ENCODE measurements around the gene DNM3. TPM values are rescaled to one million over a fixed set of nuclear protein-coding genes. Genes with fewer than 3 reads are reported as not detected.

The DNM3 gene
- total RNA-seq, 1 experiment from 2014 or later, result 2.7 TPM

DNA sequence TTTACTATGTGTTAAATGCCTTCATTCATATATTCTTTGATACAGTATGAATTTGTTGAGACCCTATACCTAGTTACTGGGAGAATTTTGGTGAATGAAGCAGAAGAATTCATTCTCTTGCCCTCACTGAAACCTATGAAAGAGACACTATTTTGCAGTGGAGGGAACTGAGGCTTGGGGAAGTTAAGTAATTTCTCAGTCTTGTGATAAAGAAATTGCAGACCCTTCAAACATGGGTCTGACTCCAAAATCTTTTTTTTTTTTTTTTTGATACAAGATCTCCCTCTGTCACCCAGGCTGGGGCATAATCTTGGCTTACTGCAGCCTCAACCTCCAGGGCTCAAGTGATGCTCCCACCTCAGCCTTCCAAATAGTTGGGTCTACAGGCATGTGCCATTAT lies 132.1 kb downstream of the DNM3 start:
- Histone ChIP-seq H4K91ac (ENCODE audit: insufficient read length, low read depth, low read length) (no peak overlapping the region), H4K8ac (replicated peaks; ENCODE audit: insufficient read length, low read depth, low read length) (no peak overlapping the region), H3K79me2 (ENCODE audit: insufficient read depth, low read length) (no peaks in the 10 kb centered on the region), H3K23me2 (ENCODE audit: insufficient read length, low read depth, low read length, poor library complexity, severe bottlenecking) (no peaks in the 10 kb centered on the region), H2AFZ (ENCODE audit: low read length) (no peak overlapping the region), H4K5ac (ENCODE audit: insufficient read length, low read depth, low read length) (no peak overlapping the region), H3K27me3 (ENCODE audit: insufficient read depth, low read length) (no peaks in the 10 kb centered on the region), H3K4me1 (ENCODE audit: insufficient read depth, low read length) (peaks cover 3% of the 10 kb centered on the region; the same call in 1 of the 2 replicates), H3T11ph (ENCODE audit: low read length) (no peak overlapping the region), H3K4ac (ENCODE audit: low read depth, low read length) (no peak overlapping the region), H3K9ac (ENCODE audit: extremely low read depth, insufficient read length, low read length) (no peak overlapping the region), H2AK5ac (ENCODE audit: insufficient read length, low read length) (no peak overlapping the region), H3K23ac (ENCODE audit: insufficient read length, low read depth, low read length) (no peak overlapping the region), H2BK12ac (ENCODE audit: insufficient read length, low read depth, low read length) (no peak overlapping the region), H3K56ac (ENCODE audit: insufficient read length, low read depth, low read length) (no peak overlapping the region), H3K27ac (ENCODE audit: insufficient read length, low read depth, low read length) (no peak overlapping the region), H3K18ac (ENCODE audit: insufficient read length, low read depth, low read length) (no peak overlapping the region), H2BK15ac (ENCODE audit: low read depth, low read length) (no peak overlapping the region), H2BK5ac (ENCODE audit: insufficient read length, low read length) (no peak overlapping the region), H2BK20ac (ENCODE audit: low read depth, low read length, poor library complexity, severe bottlenecking) (no peak overlapping the region), H3K9me3 (ENCODE audit: control insufficient read depth, low read depth, low read length) (no peaks in the 10 kb centered on the region), H3K79me1 (ENCODE audit: insufficient read depth, low read depth, low read length, poor library complexity, severe bottlenecking) (no peaks in the 10 kb centered on the region), H2BK120ac (ENCODE audit: low read depth, low read length, poor library complexity, severe bottlenecking) (no peak overlapping the region), H3K14ac (ENCODE audit: insufficient read depth, low read length) (no peak overlapping the region), H4K20me1 (ENCODE audit: control insufficient read depth, insufficient read depth, insufficient read length) (no peaks in the 10 kb centered on the region), H3K4me2 (ENCODE audit: insufficient read depth, insufficient read length, low read length) (no peak overlapping the region)
- Mint-ChIP-seq H3K4me3 (no peak overlapping the region), H3K36me3 (ENCODE audit: insufficient read depth in 1 of 3, low read depth in 3 of 3) (peaks cover 0 to 8% (median 3%) of the 10 kb centered on the region in 3 experiments; a peak in 2 of 7 replicates), H3K27ac (no peak overlapping the region), H3K4me1 (peaks cover 23 to 34% of the 10 kb centered on the region in 2 experiments), H3K27me3 (ENCODE audit: low read depth) (no peaks in the 10 kb centered on the region), H3K9me3 (no peaks in the 10 kb centered on the region; a peak in 2 of 5 replicates)
- TF ChIP-seq, protein P1, sequence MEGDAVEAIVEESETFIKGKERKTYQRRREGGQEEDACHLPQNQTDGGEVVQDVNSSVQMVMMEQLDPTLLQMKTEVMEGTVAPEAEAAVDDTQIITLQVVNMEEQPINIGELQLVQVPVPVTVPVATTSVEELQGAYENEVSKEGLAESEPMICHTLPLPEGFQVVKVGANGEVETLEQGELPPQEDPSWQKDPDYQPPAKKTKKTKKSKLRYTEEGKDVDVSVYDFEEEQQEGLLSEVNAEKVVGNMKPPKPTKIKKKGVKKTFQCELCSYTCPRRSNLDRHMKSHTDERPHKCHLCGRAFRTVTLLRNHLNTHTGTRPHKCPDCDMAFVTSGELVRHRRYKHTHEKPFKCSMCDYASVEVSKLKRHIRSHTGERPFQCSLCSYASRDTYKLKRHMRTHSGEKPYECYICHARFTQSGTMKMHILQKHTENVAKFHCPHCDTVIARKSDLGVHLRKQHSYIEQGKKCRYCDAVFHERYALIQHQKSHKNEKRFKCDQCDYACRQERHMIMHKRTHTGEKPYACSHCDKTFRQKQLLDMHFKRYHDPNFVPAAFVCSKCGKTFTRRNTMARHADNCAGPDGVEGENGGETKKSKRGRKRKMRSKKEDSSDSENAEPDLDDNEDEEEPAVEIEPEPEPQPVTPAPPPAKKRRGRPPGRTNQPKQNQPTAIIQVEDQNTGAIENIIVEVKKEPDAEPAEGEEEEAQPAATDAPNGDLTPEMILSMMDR (conservative IDR thresholded peaks at IDR 0.05), result no peak
- DNase-seq, result no peak
